ENCODE results near the gene IZUMO1. TPM values are rescaled to one million over a fixed set of nuclear protein-coding genes. Genes with fewer than 3 reads are reported as not detected.

Gene IZUMO1
- total and polyA plus RNA-seq, 9 of the 15 experiments (the other 6 are each of a cell fraction or from before 2014, with no cell fraction given), result 0.14 to 2.1 (median 0.73) TPM

GRCh38 chr19:48746110-48746509 is 599 bp downstream of the IZUMO1 start:
- no TSS peak for BruUV-seq (replicated peaks)
- no peaks in the 10 kb centered on the region for H3K27me3 ChIP-seq (ENCODE audit: control insufficient read depth in 2 of 2, insufficient read depth in 2 of 2, low read length in 2 of 2)

More at GRCh38 chr19:48746110-48746509, 599 bp downstream of the IZUMO1 start:
- FAIRE-seq (no peak), ATAC-seq (no peak), DNase-seq (ENCODE audit: extremely low read depth in 1 of 4, low spot score in 3 of 4) (no peak)
- no peak overlapping the region for H3K4me3 ChIP-seq
- in situ Hi-C loops (cut with MboI) (no loop called here), intact Hi-C loops (cut with micrococcal nuclease) (no loop called here)
- H3K36me3 ChIP-seq (ENCODE audit: control insufficient read depth, insufficient read depth, low read length), result peaks cover 19% of the 10 kb centered on the region; the same call in 1 of the 3 replicates
- H3K9me3 ChIP-seq (replicated peaks; ENCODE audit: control insufficient read depth, insufficient read depth, low read depth, low read length), result no peaks in the 10 kb centered on the region
- CTCF ChIA-PET (ENCODE audit: low intra/inter-chr PET ratio), result no interaction called here
- H2AFZ ChIP-seq (ENCODE audit: low read depth, low read length), result no peak overlapping the region
- TF ChIP-seq GTF2E2 (tag; IDR thresholded peaks at IDR 0.05), result no peak
- no peak for TF ChIP-seq DMBX1 (CRISPR knock-in tag; IDR thresholded peaks at IDR 0.05; ENCODE audit: borderline replicate concordance)
- TF ChIP-seq MCM7 (IDR thresholded peaks at IDR 0.05), result no peak
- no peak for TF ChIP-seq HDGF (IDR thresholded peaks at IDR 0.05)
- no peak for TF ChIP-seq STAT6 (CRISPR knock-in tag; IDR thresholded peaks at IDR 0.05)
- no peak for TF ChIP-seq ZNF217 (CRISPR knock-in tag; IDR thresholded peaks at IDR 0.05)
- TF ChIP-seq MBD1 (CRISPR knock-in tag; IDR thresholded peaks at IDR 0.05), result no peak
- no peak for TF ChIP-seq CBFA2T2 (conservative IDR thresholded peaks at IDR 0.05)
- H3K27ac ChIP-seq (ENCODE audit: extremely low read depth, low read depth, low read length), result no peak overlapping the region
- H3K4me2 ChIP-seq (ENCODE audit: insufficient read depth, low read length), result no peak overlapping the region
- H3K79me2 ChIP-seq (ENCODE audit: control insufficient read depth, insufficient read depth, low read length), result peaks cover 22% of the 10 kb centered on the region
- no peak overlapping the region for H3K9ac ChIP-seq (ENCODE audit: insufficient read depth in 1 of 2, low read depth in 2 of 2, low read length in 2 of 2)
- H4K20me1 ChIP-seq (replicated peaks; ENCODE audit: control insufficient read depth, insufficient read depth, low read length), result no peaks in the 10 kb centered on the region
- POLR2A ChIA-PET, result interaction anchor here (1.0 kb wide), 1 partner anchor 9 kb away, joined by 4 read pairs; the partner anchor contains the start of gene FGF21
- peaks cover 34 to 47% of the 10 kb centered on the region in 2 experiments for H3K4me1 ChIP-seq (replicated peaks in 1 of 2; ENCODE audit: control insufficient read depth in 2 of 2, insufficient read depth in 2 of 2, low read length in 2 of 2)
- 93% methylated on average over 8 of the region's 8 CpGs for WGBS (ENCODE audit: insufficient coverage, low coverage, missing lambda C conversion rate)
- no peaks in the 10 kb centered on the region for H3K9me1 ChIP-seq (ENCODE audit: control insufficient read depth, insufficient read depth, low read length)
